ENCODE results near the gene ALKBH4.

Gene ALKBH4

GRCh38 chr7:102426268-102427018 lies 38.2 kb downstream of the ALKBH4 start:
- TF ChIP-seq USF1 (IDR thresholded peaks at IDR 0.05): no peak
- no peak for TF ChIP-seq EP300 (IDR thresholded peaks at IDR 0.05; ENCODE audit: borderline replicate concordance)
- no peak for TF ChIP-seq REST (IDR thresholded peaks at IDR 0.05; ENCODE audit: low read depth)
- TF ChIP-seq NFIC (IDR thresholded peaks at IDR 0.05): no peak
- no peak for TF ChIP-seq ZBTB7A (IDR thresholded peaks at IDR 0.05; ENCODE audit: low read depth)
- TF ChIP-seq MAX (IDR thresholded peaks at IDR 0.05): no peak
- no peak for TF ChIP-seq FOXM1 (IDR thresholded peaks at IDR 0.05; ENCODE audit: borderline replicate concordance, low read depth)
- TF ChIP-seq TEAD4 (IDR thresholded peaks at IDR 0.05): no peak
- no peak for TF ChIP-seq RAD21 (IDR thresholded peaks at IDR 0.05; ENCODE audit: low read depth)
- no peak for TF ChIP-seq TAF1 (IDR thresholded peaks at IDR 0.05; ENCODE audit: low read depth)
- TF ChIP-seq YY1 (IDR thresholded peaks at IDR 0.05; ENCODE audit: low read depth): no peak
- TF ChIP-seq TCF12 (IDR thresholded peaks at IDR 0.05; ENCODE audit: low read depth): no peak

- TF ChIP-seq USF1 (IDR thresholded peaks at IDR 0.05) (no peak), TEAD4 (IDR thresholded peaks at IDR 0.05) (no peak), YY1 (IDR thresholded peaks at IDR 0.05; ENCODE audit: low read depth) (no peak), TAF1 (IDR thresholded peaks at IDR 0.05; ENCODE audit: low read depth) (no peak)
Observed at GRCh38 chr7:102425639-102426267, 38.9 kb downstream of the ALKBH4 start.

- no peak for TF ChIP-seq EGR1 (IDR thresholded peaks at IDR 0.05)
- no peak for TF ChIP-seq USF1 (IDR thresholded peaks at IDR 0.05)
- TF ChIP-seq TAF1 (IDR thresholded peaks at IDR 0.05; ENCODE audit: low read depth): no peak
- TF ChIP-seq NFIC (IDR thresholded peaks at IDR 0.05): no peak
- no peak for TF ChIP-seq YY1 (IDR thresholded peaks at IDR 0.05; ENCODE audit: low read depth)
- TF ChIP-seq TCF12 (IDR thresholded peaks at IDR 0.05; ENCODE audit: low read depth): no peak
- TF ChIP-seq CEBPB (IDR thresholded peaks at IDR 0.05): no peak
- TF ChIP-seq FOXM1 (IDR thresholded peaks at IDR 0.05; ENCODE audit: borderline replicate concordance, low read depth): no peak
- no peak for TF ChIP-seq CREB1 (IDR thresholded peaks at IDR 0.05; ENCODE audit: low read depth)
- no peak for TF ChIP-seq ZBTB7A (IDR thresholded peaks at IDR 0.05; ENCODE audit: low read depth)
- no peak for TF ChIP-seq RAD21 (IDR thresholded peaks at IDR 0.05; ENCODE audit: low read depth)
- no peak for TF ChIP-seq TEAD4 (IDR thresholded peaks at IDR 0.05)
- TF ChIP-seq EP300 (IDR thresholded peaks at IDR 0.05; ENCODE audit: borderline replicate concordance): no peak
- no peak for TF ChIP-seq MAX (IDR thresholded peaks at IDR 0.05)
- TF ChIP-seq REST (IDR thresholded peaks at IDR 0.05; ENCODE audit: low read depth): no peak
Observed at GRCh38 chr7:102424787-102425218, 39.9 kb downstream of the ALKBH4 start.

GRCh38 chr7:102424129-102424551 lies 40.5 kb downstream of the ALKBH4 start:
- TF ChIP-seq TCF12 (IDR thresholded peaks at IDR 0.05; ENCODE audit: low read depth) (no peak), NFIC (IDR thresholded peaks at IDR 0.05) (no peak), REST (IDR thresholded peaks at IDR 0.05; ENCODE audit: low read depth) (no peak), EP300 (IDR thresholded peaks at IDR 0.05; ENCODE audit: borderline replicate concordance) (no peak), MAX (IDR thresholded peaks at IDR 0.05) (no peak), CREB1 (IDR thresholded peaks at IDR 0.05; ENCODE audit: low read depth) (no peak), EGR1 (IDR thresholded peaks at IDR 0.05) (no peak), CEBPB (IDR thresholded peaks at IDR 0.05) (no peak), ZBTB7A (IDR thresholded peaks at IDR 0.05; ENCODE audit: low read depth) (no peak), TEAD4 (IDR thresholded peaks at IDR 0.05) (no peak), USF1 (IDR thresholded peaks at IDR 0.05) (no peak), TAF1 (IDR thresholded peaks at IDR 0.05; ENCODE audit: low read depth) (no peak)

Data from Ishikawa (cell line).